Peyer's patch (tissue), 4 donors: ENCODE measurements around the gene RBP5.

Experiments used
- CTCF ChIP-seq, 6 experiments: fragments of 450-650 bp in 4 of 6; fragments of 200-600 bp in 2 of 6; sonication (generic) in 1 of 6; IDR thresholded peaks; one replicate each; pipeline ENCODE4 v1.5.1; 2017 to 2019; ENCODE audit warnings: antibody characterized with exemption in 6 of 6, mild to moderate bottlenecking in 3 of 6, moderate library complexity in 1 of 6
- POLR2A ChIP-seq, 2 donors: fragments of 450-650 bp; IDR thresholded peaks; one replicate each; pipeline ENCODE4 v1.5.1; 2017; ENCODE audit warnings: antibody characterized with exemption in 2 of 2, mild to moderate bottlenecking in 2 of 2, moderate library complexity in 2 of 2

- TF ChIP-seq POLR2A (IDR thresholded peaks at IDR 0.05): no peak
- TF ChIP-seq CTCF (IDR thresholded peaks at IDR 0.05): no peak
Observed at GRCh38 chr12:7169951-7170350, 41.3 kb upstream of the RBP5 start.
